OCI-LY1 (cell line): ENCODE measurements around the gene NDUFC1.

Experiments
- H2AFZ ChIP-seq: fragments of 200-600 bp; sonication (generic), shearing (Covaris generic); 2 replicates; pipeline ENCODE4 v1.6.0; 2014; ENCODE audit warnings: antibody characterized with exemption, mild to moderate bottlenecking, low read length
- H3F3A ChIP-seq: fragments of 200-600 bp; sonication (generic), shearing (Covaris generic); 2 replicates; pipeline ENCODE4 v1.6.0; 2014; ENCODE audit warnings: mild to moderate bottlenecking, antibody characterized with exemption, low read length, moderate library complexity; ENCODE audit not compliant: insufficient read depth
- H3K27ac ChIP-seq: fragments of 200-600 bp; sonication (generic); 2 replicates; pipeline ENCODE4 v1.5.1; 2014; ENCODE audit warnings: low read length, mixed run types, mild to moderate bottlenecking, low read depth; ENCODE audit not compliant: poor library complexity, severe bottlenecking
- H3K27me3 ChIP-seq: fragments of 200-600 bp; sonication (generic); 2 replicates; pipeline ENCODE4 v1.6.0; 2014; ENCODE audit warnings: antibody characterized with exemption, mild to moderate bottlenecking, low read length, moderate library complexity; ENCODE audit not compliant: insufficient read depth
- H3K36me3 ChIP-seq: fragments of 200-600 bp; sonication (generic); 2 replicates; pipeline ENCODE4 v1.6.1; 2014; ENCODE audit warnings: mild to moderate bottlenecking, antibody characterized with exemption, low read length, moderate library complexity, mixed read lengths; ENCODE audit not compliant: insufficient read depth
- H3K4me1 ChIP-seq: fragments of 200-600 bp; sonication (generic); 2 replicates; pipeline ENCODE4 v1.5.1; 2014; ENCODE audit warnings: mild to moderate bottlenecking, low read length, moderate library complexity; ENCODE audit not compliant: insufficient read depth, severe bottlenecking
- H3K4me2 ChIP-seq: fragments of 200-600 bp; sonication (generic), shearing (Covaris generic); 2 replicates; pipeline ENCODE4 v1.6.1; 2014; ENCODE audit warnings: low read length
- H3K4me3 ChIP-seq: fragments of 200-600 bp; sonication (generic); 2 replicates; pipeline ENCODE4 v1.5.1; 2014; ENCODE audit warnings: low read length, low read depth, mild to moderate bottlenecking, mixed read lengths; ENCODE audit not compliant: poor library complexity, severe bottlenecking
- H3K79me2 ChIP-seq: fragments of 200-600 bp; shearing (Covaris generic); 2 replicates; pipeline ENCODE4 v1.6.1; 2016; ENCODE audit warnings: mixed run types, low read length, mixed read lengths; ENCODE audit not compliant: insufficient read depth
- H3K9ac ChIP-seq: fragments of 200-600 bp; sonication (generic), shearing (Covaris generic); 2 replicates; pipeline ENCODE4 v1.6.1; 2014; ENCODE audit warnings: mild to moderate bottlenecking, low read length, mixed read lengths
- H3K9me2 ChIP-seq: fragments of 200-600 bp; sonication (generic), shearing (Covaris generic); 2 replicates; pipeline ENCODE4 v1.6.1; 2014; ENCODE audit warnings: low read depth, mild to moderate bottlenecking, low read length, mixed read lengths
- H3K9me3 ChIP-seq: fragments of 200-600 bp; shearing (Covaris generic); 2 replicates; pipeline ENCODE4 v1.6.1; 2014; ENCODE audit warnings: low read length, mixed read lengths
- H4K20me1 ChIP-seq: fragments of 200-600 bp; sonication (generic), shearing (Covaris generic); 2 replicates; pipeline ENCODE4 v1.6.0; 2016; ENCODE audit warnings: mild to moderate bottlenecking, low read length; ENCODE audit not compliant: insufficient read depth
- CTCF ChIP-seq: fragments of 200-600 bp; sonication (generic), shearing (Covaris generic); IDR thresholded peaks from 2 replicates; pipeline ENCODE4 v1.5.1; 2017; ENCODE audit warnings: mild to moderate bottlenecking, antibody characterized with exemption, low read length, moderate library complexity, mixed read lengths
- EZH2 ChIP-seq: fragments of 200-600 bp; sonication (generic), shearing (Covaris generic); IDR thresholded peaks from 2 replicates; pipeline ENCODE4 v1.8.0; 2017; ENCODE audit warnings: borderline replicate concordance, mixed run types, mild to moderate bottlenecking, antibody characterized with exemption, low read length, moderate library complexity, mixed read lengths

The NDUFC1 gene

GRCh38 chr4:139317635-139318034 is 15.4 kb upstream of the NDUFC1 start:
- Histone ChIP-seq H3K27me3 (no peaks in the 10 kb centered on the region), H3K27ac (no peak overlapping the region), H3K4me1 (peaks cover 36% of the 10 kb centered on the region), H4K20me1 (no peaks in the 10 kb centered on the region), H3K9me2 (no peaks in the 10 kb centered on the region), H3K4me3 (no peak overlapping the region), H3K9me3 (peaks cover 11% of the 10 kb centered on the region), H3K4me2 (no peak overlapping the region), H3K9ac (no peak overlapping the region), H3F3A (0 out of 2 replicates have a peak, but pooled peaks cover 3% of the 10 kb centered on the region), H3K79me2 (peaks cover 100% of the 10 kb centered on the region), H2AFZ (no peak overlapping the region), H3K36me3 (peaks cover 65% of the 10 kb centered on the region)
- TF ChIP-seq EZH2 (no peak), CTCF (no peak)

DNA sequence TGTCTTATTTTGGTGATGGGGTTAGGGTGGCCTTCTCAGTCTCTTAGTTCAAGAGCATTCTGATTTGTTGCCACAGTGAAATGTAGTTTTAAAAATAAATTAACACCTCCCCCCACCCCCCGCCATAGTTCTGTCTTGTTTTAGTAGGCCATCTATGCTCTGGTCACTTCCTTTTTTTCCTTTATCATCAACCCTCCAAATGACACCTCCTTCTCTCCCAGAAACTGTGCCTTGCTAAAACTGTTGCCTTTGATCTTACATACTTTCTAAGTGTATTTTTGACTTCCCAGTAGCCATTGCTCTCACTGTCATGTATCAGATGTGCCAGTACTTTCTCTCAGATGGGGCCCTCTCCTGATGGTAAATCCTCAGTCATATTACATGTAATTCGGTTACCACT is 14.5 kb upstream of the NDUFC1 start:
- Histone ChIP-seq H2AFZ (no peak overlapping the region), H3K4me3 (no peak overlapping the region), H3K27ac (no peak overlapping the region), H3K9ac (no peak overlapping the region), H3K79me2 (peaks cover 100% of the 10 kb centered on the region), H3K36me3 (peaks cover 66% of the 10 kb centered on the region), H3K4me2 (no peak overlapping the region), H4K20me1 (no peaks in the 10 kb centered on the region), H3K9me3 (peaks cover 11% of the 10 kb centered on the region), H3K4me1 (peaks cover 45% of the 10 kb centered on the region), H3K27me3 (no peaks in the 10 kb centered on the region), H3F3A (peaks cover 11% of the 10 kb centered on the region), H3K9me2 (no peaks in the 10 kb centered on the region)
- TF ChIP-seq EZH2 (no peak), CTCF (no peak)

- Histone ChIP-seq H3K4me1 (peaks cover 58% of the 10 kb centered on the region), H2AFZ (no peak overlapping the region), H3K9me3 (peaks cover 11% of the 10 kb centered on the region), H3K4me2 (peak overlapping the region; percentile 46; the same call in 1 of the 2 replicates), H3K27ac (peak overlapping the region; percentile 89), H3K79me2 (peaks cover 100% of the 10 kb centered on the region), H3K4me3 (peak overlapping the region; percentile 32), H3K36me3 (peaks cover 57% of the 10 kb centered on the region), H3K9me2 (no peaks in the 10 kb centered on the region), H3K9ac (no peak overlapping the region; the same call in 1 of the 2 replicates), H3F3A (peaks cover 15% of the 10 kb centered on the region), H4K20me1 (no peaks in the 10 kb centered on the region), H3K27me3 (no peaks in the 10 kb centered on the region)
- TF ChIP-seq EZH2 (no peak), CTCF (no peak)
These were observed 13.0 kb upstream of the NDUFC1 start for GRCh38 chr4:139315221-139315675.
